Measurements from ENCODE around the gene ANKK1. TPM values are rescaled to one million over a fixed set of nuclear protein-coding genes. Genes with fewer than 3 reads are reported as not detected.

The ANKK1 gene
- polyA plus RNA-seq, 3 donors: 0.07 to 0.09 TPM; not detected in 1

DNA sequence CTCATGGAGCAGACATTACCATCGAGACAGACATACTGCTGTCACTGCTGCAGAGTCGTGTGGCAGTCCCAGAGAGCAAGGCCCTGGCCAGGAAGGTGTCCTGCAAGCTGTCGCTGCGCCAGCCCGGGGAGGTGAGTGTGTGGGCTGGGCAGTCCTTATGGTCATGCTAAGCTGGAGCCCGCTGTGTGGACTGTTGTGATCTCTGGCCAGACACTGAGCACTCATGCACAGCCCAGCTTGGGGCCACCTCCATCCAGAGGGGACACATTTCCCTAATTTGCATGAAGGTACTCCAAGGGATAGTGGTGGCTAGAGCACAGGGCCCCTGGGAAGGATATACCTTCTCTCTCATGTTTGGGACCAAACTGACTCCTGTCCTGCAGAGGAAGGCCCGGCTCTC lies 9.6 kb downstream of the ANKK1 start:
- Histone ChIP-seq H3K27ac (ENCODE audit: low read depth in 1 of 2, low read length in 2 of 2) (no peak overlapping the region), H3K4me2 (replicated peaks; ENCODE audit: extremely low read depth, low read length, poor library complexity, severe bottlenecking) (no peak overlapping the region), H3K9ac (ENCODE audit: insufficient read depth, low read length, poor library complexity, severe bottlenecking) (no peak overlapping the region), H3K27me3 (ENCODE audit: control insufficient read depth in 2 of 2, insufficient read depth in 2 of 2, low read length in 2 of 2) (no peaks in the 10 kb centered on the region), H2AFZ (ENCODE audit: insufficient read depth, low read depth, low read length, poor library complexity, severe bottlenecking) (no peak overlapping the region), H3K36me3 (replicated peaks in 1 of 2; ENCODE audit: control insufficient read depth in 1 of 2, insufficient read depth in 2 of 2, low read length in 2 of 2) (no peaks in the 10 kb centered on the region), H3K9me3 (replicated peaks in 1 of 2; ENCODE audit: control insufficient read depth in 1 of 2, insufficient read depth in 1 of 2, low read length in 2 of 2) (no peaks in the 10 kb centered on the region), H4K20me1 (ENCODE audit: insufficient read depth, low read length) (no peaks in the 10 kb centered on the region), H3K4me3 (replicated peaks in 1 of 3; ENCODE audit: low read depth in 2 of 3, low read length in 3 of 3) (no peak overlapping the region), H3K4me1 (ENCODE audit: control insufficient read depth in 1 of 2, insufficient read depth in 2 of 2, low read length in 2 of 2) (no peaks in the 10 kb centered on the region), H3K79me2 (ENCODE audit: insufficient read depth, low read length) (no peaks in the 10 kb centered on the region)
- Mint-ChIP-seq H3K36me3 (no peaks in the 10 kb centered on the region), H3K4me1 (no peaks in the 10 kb centered on the region), H3K27ac (no peak overlapping the region), H3K4me3 (no peak overlapping the region), H3K27me3 (ENCODE audit: low read depth in 3 of 3) (peaks cover 0 to 6% (median 0%) of the 10 kb centered on the region in 3 donors), H3K9me3 (no peaks in the 10 kb centered on the region)
- 94% methylated on average over 4 of the region's 7 CpGs for WGBS (ENCODE audit: insufficient coverage)
- intact Hi-C loops (cut with micrococcal nuclease): no loop called here
- no peak for DNase-seq
- TF ChIP-seq, protein P1, sequence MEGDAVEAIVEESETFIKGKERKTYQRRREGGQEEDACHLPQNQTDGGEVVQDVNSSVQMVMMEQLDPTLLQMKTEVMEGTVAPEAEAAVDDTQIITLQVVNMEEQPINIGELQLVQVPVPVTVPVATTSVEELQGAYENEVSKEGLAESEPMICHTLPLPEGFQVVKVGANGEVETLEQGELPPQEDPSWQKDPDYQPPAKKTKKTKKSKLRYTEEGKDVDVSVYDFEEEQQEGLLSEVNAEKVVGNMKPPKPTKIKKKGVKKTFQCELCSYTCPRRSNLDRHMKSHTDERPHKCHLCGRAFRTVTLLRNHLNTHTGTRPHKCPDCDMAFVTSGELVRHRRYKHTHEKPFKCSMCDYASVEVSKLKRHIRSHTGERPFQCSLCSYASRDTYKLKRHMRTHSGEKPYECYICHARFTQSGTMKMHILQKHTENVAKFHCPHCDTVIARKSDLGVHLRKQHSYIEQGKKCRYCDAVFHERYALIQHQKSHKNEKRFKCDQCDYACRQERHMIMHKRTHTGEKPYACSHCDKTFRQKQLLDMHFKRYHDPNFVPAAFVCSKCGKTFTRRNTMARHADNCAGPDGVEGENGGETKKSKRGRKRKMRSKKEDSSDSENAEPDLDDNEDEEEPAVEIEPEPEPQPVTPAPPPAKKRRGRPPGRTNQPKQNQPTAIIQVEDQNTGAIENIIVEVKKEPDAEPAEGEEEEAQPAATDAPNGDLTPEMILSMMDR (IDR thresholded peaks at IDR 0.05): no peak

GRCh38 chr11:113397821-113398220 lies 10.2 kb downstream of the ANKK1 start:
- WGBS (ENCODE audit: insufficient coverage): 100% methylated on average over 1 of the region's 4 CpGs
- Histone ChIP-seq H3K36me3 (replicated peaks in 1 of 2; ENCODE audit: control insufficient read depth in 1 of 2, insufficient read depth in 2 of 2, low read length in 2 of 2) (no peaks in the 10 kb centered on the region), H3K27me3 (ENCODE audit: control insufficient read depth in 2 of 2, insufficient read depth in 2 of 2, low read length in 2 of 2) (no peaks in the 10 kb centered on the region), H3K9me3 (replicated peaks in 1 of 2; ENCODE audit: control insufficient read depth in 1 of 2, insufficient read depth in 1 of 2, low read length in 2 of 2) (no peaks in the 10 kb centered on the region), H2AFZ (ENCODE audit: insufficient read depth, low read depth, low read length, poor library complexity, severe bottlenecking) (no peak overlapping the region), H3K4me2 (replicated peaks; ENCODE audit: extremely low read depth, low read length, poor library complexity, severe bottlenecking) (no peak overlapping the region), H3K4me3 (replicated peaks in 1 of 3; ENCODE audit: low read depth in 2 of 3, low read length in 3 of 3) (no peak overlapping the region), H3K79me2 (ENCODE audit: insufficient read depth, low read length) (no peaks in the 10 kb centered on the region), H3K4me1 (ENCODE audit: control insufficient read depth in 1 of 2, insufficient read depth in 2 of 2, low read length in 2 of 2) (no peaks in the 10 kb centered on the region), H3K9ac (ENCODE audit: insufficient read depth, low read length, poor library complexity, severe bottlenecking) (no peak overlapping the region), H3K27ac (ENCODE audit: low read depth in 1 of 2, low read length in 2 of 2) (no peak overlapping the region), H4K20me1 (ENCODE audit: insufficient read depth, low read length) (no peaks in the 10 kb centered on the region)
- Mint-ChIP-seq H3K36me3 (no peaks in the 10 kb centered on the region), H3K27ac (no peak overlapping the region), H3K9me3 (no peaks in the 10 kb centered on the region), H3K27me3 (ENCODE audit: low read depth in 3 of 3) (peaks cover 0 to 5% (median 0%) of the 10 kb centered on the region in 3 donors), H3K4me1 (no peaks in the 10 kb centered on the region), H3K4me3 (no peak overlapping the region)
- TF ChIP-seq, protein P1 (IDR thresholded peaks at IDR 0.05): no peak
- DNase-seq: no peak
- intact Hi-C loops (cut with micrococcal nuclease): no loop called here

All from CD14-positive monocyte (primary cell).